A673 (cell line): ENCODE results near the gene SH3RF2.

ENCODE experiments used
- CTCF ChIP-seq: fragments of 300-800, 200-600 bp; sonication (generic); conservative IDR thresholded peaks from 2 replicates; pipeline ENCODE4 v1.5.1; 2017; ENCODE audit warnings: low read depth, mild to moderate bottlenecking, antibody characterized with exemption, low read length, moderate library complexity, mixed read lengths
- EZH2 ChIP-seq: fragments of 200-600 bp; sonication (generic); IDR thresholded peaks from 2 replicates; pipeline ENCODE4 v1.6.1; 2017; ENCODE audit warnings: borderline replicate concordance, low read depth, mild to moderate bottlenecking, mixed read lengths, antibody characterized with exemption, low read length; ENCODE audit not compliant: poor library complexity, severe bottlenecking

- no peak for TF ChIP-seq CTCF
- TF ChIP-seq EZH2 = no peak
These were observed 134.8 kb downstream of the SH3RF2 start for GRCh38 chr5:146071171-146071570.
